22Rv1 (cell line): ENCODE measurements around the gene MCU.
"Not testable (repeated sequence)": the region's sequence is repeated elsewhere in the genome, so short reads cannot be mapped to it uniquely, and the experiment has no call there.

Source experiments
- H3K27ac ChIP-seq: fragments of 450-650 bp; 2 replicates; pipeline ENCODE4 v1.5.1; 2017
- CTCF ChIP-seq: fragments of 450-650 bp; IDR thresholded peaks from 2 replicates; pipeline ENCODE4 v1.5.1; 2017; ENCODE audit warnings: mild to moderate bottlenecking
- ZFX ChIP-seq: fragments of 450-650 bp; IDR thresholded peaks from 2 replicates; pipeline ENCODE4 v1.6.1; 2017; ENCODE audit warnings: antibody characterized with exemption, borderline replicate concordance

MCU gene

GRCh38 chr10:72904806-72905205 lies 212.9 kb downstream of the MCU start:
- TF ChIP-seq CTCF (no peak), ZFX (no peak)
- no peak overlapping the region for H3K27ac ChIP-seq

- H3K27ac ChIP-seq = no peak overlapping the region
- TF ChIP-seq CTCF = no peak
- no peak for TF ChIP-seq ZFX
Observed at GRCh38 chr10:72906446-72906845, 214.5 kb downstream of the MCU start.

DNA sequence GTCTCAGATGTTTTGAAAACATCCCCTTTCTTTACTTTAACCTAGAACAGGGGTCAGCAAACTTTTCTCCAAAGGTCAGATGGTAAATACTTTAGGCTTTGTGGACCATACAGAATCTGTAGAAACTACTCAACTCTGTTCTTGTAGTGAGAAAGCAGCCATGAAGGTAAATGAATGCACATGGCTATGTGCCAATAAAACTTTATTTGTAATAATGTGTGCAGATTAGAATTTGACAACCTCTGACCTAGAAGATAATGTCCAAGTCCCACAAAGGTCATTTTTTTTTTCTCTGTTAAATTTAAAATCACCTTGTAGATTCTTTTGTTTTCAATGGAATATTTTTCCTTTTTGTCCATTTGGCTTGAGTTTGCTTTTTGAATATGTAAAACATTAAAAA lies 218.8 kb downstream of the MCU start:
- TF ChIP-seq ZFX (no peak), CTCF (no peak)
- no peak overlapping the region for H3K27ac ChIP-seq

DNA sequence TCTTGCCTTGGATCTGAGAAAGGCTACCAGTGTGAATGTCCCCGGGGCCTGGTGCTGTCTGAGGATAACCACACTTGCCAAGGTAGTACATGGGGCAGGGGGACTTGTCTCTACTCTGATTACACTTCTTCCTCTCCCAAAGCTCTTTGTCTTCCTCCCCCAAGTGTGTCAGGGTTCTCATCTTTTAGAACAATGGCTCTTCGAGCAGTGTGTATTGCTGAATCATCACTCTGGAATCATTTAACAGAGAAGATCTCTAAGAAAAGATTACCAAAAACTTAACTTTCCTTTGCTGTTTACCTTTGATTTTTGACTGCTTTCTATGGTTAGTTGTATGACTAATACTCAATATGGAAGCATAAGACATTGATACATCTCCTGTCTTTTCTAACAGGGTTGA lies 219.8 kb downstream of the MCU start:
- H3K27ac ChIP-seq = no peak overlapping the region
- TF ChIP-seq CTCF = no peak
- no peak for TF ChIP-seq ZFX

DNA sequence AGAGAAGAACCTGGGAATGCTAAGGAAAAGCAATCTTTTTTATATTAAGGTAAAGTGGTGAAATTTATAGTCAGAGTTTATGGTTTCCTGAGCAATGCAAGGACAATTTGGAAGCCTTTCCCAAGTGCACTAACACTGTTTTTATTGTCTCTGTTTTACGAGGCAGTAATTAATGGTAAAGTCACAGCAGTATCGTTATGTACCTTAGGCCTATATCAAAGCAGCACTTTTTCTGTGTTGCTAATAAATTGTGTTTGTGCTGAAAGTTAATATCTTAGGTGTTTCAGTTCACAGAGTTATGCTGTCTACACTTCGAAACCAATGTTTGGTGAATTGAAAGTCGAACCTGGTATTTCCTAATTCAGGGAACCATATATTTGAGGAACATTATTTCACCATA lies 220.8 kb downstream of the MCU start:
- no peak overlapping the region for H3K27ac ChIP-seq
- TF ChIP-seq ZFX = no peak
- TF ChIP-seq CTCF = no peak

- TF ChIP-seq ZFX = no peak
- TF ChIP-seq CTCF = no peak
- no peak overlapping the region for H3K27ac ChIP-seq
Observed at GRCh38 chr10:72913287-72913686, 221.3 kb downstream of the MCU start.

- not testable (repeated sequence) for H3K27ac ChIP-seq
Observed at GRCh38 chr10:72917201-72917600, 225.3 kb downstream of the MCU start.

GRCh38 chr10:72917803-72918332 lies 225.9 kb downstream of the MCU start:
- not testable (repeated sequence) for H3K27ac ChIP-seq
